ENCODE results near the gene ZNF280B. TPM values are rescaled to one million over a fixed set of nuclear protein-coding genes. Genes with fewer than 3 reads are reported as not detected.
"Not testable (repeated sequence)": the region's sequence is repeated elsewhere in the genome, so short reads cannot be mapped to it uniquely, and the experiment has no call there.

Gene ZNF280B
- total RNA-seq, 1 experiment from 2014 or later, result 3.9 TPM

DNA sequence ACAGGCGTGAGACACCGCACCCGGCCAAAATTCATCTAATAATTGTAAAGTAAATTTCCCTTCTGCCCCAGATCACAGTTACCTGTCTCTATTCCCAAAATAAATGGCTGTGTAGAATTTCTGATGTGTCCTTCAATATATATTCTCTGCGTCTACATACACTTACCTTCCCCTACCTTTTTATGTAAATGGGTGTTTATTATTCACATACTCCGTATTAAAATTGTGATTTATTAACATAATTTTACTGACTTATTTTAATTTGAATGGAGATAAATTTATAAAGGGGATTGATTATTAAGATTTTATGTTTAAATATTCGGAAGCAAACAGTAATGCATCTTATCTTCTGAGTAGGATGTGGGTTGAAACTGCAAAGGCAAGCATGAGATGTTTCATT lies 28.0 kb upstream of the ZNF280B start:
- no peak for DNase-seq (ENCODE audit: extremely low read depth, low read depth)

DNA sequence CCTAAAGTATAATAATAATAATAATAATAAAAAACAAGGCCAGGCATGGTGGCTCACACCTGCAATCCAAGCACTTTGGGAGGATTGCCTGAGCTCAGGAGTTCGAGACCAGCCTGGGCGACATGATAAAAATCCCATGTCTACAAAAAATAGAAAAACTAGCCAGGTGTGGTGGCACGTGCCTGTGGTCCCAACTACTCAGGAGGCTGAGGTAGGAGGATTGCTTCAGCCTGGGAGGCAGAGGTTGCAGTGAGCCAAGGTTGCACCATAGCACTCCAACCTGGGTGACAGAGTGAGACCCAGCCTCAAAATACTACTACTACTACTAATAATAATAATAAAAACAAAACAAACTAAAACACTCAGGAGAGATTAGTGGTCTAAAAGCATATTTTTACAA lies 27.1 kb upstream of the ZNF280B start:
- no peak for DNase-seq (ENCODE audit: extremely low read depth, low read depth)

DNA sequence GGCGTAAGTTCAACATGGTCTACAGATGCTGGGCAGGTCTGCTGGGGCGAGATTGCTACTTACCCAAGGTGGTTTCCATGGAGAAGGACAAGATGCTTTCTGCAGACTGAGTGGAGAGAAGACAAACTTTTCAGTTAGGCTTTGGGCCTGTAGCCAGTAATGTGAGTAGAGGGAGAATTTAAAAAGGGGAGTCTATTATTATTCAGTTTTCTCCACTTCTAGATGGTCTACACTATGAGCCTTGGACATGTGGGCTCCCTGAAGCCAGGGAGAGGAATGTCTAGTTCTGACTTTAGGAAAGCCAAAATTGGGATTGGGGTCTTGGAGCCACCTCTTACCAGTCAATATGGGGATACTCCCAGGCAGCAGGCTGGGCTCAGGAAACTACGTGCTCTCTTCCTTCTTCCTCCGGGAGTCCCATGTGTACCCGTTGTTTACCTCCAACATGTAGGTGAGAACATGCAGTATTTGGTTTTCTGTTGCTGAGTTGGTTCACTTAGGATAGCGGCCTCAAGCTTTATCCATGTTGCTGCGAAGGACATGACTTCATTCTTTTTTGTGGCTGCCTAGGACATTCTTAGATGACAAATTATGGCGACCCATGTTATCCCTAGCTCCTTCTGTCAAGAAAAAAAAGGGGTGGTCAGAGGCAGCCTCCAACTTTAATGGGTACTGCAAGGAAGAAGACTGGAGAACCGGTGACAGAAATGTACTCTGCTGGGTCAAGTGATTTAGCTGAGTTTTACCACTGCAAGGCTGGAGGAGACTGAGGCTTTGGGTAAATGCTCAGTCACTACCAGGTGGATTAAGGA lies 26.3 kb upstream of the ZNF280B start:
- DNase-seq (ENCODE audit: extremely low read depth, low read depth), result no peak

DNA sequence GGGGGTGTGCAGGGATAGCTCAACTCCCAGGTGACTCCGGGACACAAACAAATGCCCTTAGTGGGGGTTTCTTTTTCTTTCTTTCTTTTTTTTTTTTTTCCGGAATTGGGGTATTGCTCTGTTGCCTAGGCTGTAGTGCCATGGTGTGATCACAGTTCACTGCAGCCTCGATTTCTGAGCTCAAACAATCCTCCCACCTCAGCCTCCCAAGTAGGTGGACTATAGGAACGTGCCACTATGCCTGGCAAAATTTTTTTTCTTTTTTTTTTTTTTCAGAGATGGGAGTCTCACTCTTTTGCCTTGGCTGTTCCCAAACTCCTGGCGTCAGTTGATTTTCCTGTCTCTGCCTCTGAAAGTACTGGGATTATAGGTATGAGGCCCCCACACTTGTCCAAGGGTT lies 25.3 kb upstream of the ZNF280B start:
- no peak for DNase-seq (ENCODE audit: extremely low read depth, low read depth)

DNA sequence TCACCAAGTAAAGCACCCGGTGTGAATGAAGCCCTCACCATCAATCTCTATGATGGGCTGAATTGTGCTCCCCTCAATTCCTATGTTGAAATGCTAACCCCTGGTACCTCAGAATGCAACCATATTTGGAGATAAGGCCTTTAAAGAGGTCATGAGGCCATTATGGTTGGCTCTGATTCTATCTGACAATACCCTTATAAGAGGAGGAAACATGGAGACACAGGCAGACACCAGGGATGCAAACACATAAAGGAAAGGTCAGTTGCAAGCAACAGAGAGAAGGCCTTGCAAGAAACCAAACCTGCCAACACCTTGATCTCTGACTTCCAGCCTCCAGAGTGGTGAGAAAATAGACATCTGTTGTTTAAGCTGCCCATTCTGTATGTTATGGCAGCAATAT lies 24.9 kb upstream of the ZNF280B start:
- no peak for DNase-seq (ENCODE audit: extremely low read depth, low read depth)

DNA sequence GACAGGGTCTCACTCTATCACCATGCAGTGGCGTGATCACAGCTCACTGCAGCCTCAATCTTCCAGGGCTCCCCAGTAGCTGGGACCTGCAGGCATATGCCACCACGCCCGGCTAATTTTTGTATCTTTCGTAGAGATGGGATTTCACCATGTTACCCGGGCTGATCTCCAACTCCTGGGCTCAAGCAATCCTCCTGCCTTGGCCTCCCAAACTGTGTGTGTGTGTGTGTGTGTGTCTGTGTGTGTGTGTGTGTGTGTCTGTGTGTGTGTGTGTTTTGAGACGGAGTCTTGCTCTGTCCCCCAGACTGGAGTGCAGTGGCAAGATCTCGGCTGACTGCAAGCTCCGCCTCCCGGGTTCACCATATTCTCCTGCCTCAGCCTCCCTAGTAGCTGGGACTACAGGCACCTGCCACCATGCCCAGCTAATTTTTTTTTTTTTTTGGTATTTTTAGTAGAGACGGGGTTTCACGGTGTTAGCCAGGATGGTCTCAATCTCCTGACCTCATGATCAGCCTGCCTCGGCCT lies 24.1 kb upstream of the ZNF280B start:
- DNase-seq (ENCODE audit: extremely low read depth, low read depth), result not testable (repeated sequence)

DNA sequence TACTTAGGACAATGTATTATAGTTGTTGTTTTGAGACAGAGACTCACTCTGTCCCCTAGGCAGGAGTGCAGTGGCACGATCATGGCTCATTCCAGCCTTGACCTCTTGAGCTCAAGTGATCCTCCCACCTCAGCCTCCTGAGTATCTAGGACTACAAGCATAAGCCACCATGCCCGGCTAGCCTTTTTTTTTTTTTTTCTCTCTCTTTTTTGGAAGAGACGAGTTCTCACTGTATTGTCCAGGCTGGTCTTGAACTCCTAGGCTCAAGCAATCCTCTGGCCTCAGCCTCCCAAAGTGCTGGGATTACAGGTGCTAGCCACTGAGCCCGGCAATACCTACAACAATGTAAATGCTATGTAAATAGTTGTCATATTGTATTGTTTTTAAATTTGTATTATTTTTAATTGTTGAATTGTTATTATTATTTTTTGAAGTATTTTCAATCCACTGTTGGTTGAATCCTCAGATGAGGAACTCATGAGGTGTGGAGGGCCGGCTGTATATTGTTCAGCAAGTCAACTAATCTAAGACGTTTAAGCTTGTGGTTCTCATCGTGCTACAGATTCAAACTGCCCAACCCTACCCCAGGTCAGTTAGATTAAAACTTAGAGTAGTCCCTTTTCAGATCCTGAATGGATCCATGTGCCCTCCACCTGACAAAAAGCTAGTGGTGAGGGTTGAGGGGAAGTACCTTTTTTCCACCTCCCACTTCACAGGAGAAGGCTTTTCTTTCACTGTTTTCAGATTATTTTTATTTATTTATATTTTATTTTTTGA lies 23.4 kb upstream of the ZNF280B start:
- DNase-seq (ENCODE audit: extremely low read depth, low read depth), result no peak

DNA sequence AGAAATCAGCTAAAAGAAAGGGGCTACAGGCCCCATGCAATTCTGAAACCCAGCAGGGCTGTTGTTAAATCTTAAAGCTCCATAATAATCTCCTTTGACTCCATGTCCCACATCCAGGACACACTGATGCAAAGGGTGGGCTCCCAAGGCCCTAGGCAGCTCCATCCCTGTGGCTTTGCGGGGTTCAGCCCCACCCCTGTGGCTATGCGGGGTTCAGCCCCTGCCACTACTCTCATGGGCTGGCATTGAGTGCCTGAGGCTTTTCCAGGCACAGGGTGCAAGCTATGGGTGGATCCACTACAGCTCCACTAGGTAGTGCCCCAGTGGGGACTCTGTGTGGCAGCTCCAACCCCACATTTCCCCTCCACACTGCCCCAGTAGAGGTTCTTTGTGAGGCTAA lies 20.2 kb upstream of the ZNF280B start:
- no peak for DNase-seq (ENCODE audit: extremely low read depth, low read depth)

DNA sequence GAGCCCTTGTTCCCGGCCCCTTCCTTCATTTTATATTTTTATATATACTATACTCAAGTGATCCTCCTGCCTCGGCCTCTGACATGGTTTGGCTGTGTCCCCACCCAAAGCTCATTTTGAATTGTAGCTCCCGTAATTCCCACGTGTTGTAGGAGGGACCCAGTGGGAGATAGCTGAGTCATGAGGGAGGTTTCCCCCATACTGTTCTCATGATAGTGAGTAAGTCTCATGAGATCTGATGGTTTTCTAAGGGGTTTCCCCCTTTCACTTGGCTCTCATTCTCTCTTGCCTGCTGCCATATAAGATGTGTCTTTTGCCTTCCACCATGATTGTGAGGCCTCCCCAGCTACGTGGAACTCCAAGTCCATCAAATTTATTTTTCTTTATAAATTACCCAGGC lies 18.8 kb upstream of the ZNF280B start:
- no peak for DNase-seq (ENCODE audit: extremely low read depth, low read depth)

DNA sequence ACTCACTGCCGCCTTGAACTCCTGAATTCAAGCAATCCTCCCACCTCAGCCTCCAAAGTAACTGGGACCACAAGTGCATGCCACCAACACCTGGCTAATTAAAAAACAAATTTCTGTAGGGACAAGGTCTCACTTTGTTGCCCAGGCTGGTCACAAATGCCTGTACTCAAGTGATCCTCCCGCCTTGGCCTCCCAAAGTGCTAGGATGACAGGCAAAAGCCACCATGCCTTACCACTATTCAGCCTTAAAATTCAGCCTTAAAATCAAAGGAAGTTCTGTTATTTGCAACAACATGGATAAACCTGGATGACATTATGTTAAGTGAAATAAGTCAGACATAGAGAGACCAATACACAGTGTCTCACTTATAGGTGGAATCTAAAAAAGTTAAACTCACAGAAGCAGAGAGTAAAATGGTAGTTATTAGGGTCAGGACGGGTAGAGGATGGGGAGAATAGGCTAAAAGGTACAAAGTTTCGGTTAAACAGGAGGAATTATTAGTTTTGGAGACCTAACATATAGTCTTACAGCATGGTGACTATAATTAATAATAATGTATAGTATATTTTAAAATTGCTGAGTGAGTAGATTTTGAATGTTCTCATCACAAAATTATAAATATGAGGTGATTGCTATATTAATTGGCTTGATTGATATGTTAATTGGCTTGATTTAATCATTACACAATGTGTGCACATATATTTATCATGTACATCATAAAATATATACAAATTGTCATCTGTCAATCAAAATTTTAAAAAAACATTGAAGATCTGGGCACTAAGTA lies 17.8 kb upstream of the ZNF280B start:
- no peak for DNase-seq (ENCODE audit: extremely low read depth, low read depth)

DNA sequence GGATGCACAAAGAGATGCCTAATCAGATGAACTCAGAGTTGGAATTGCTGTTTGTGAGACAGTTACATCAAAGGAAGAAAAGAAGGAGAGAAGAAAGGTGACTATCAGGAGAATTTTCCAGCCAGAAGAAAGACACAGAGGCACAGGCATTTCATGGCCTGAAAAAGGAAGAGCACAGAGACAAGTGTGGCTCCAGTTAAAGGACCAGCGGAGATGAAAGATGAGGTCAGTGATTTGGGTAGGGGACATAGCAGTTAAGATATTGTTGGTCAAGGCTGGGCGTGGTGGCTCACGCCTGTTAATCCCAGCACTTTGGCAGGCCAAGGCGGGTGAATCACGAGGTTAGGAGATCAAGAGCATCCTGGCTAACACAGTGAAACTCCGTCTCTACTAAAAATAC lies 15.0 kb upstream of the ZNF280B start:
- DNase-seq (ENCODE audit: extremely low read depth, low read depth), result no peak

DNA sequence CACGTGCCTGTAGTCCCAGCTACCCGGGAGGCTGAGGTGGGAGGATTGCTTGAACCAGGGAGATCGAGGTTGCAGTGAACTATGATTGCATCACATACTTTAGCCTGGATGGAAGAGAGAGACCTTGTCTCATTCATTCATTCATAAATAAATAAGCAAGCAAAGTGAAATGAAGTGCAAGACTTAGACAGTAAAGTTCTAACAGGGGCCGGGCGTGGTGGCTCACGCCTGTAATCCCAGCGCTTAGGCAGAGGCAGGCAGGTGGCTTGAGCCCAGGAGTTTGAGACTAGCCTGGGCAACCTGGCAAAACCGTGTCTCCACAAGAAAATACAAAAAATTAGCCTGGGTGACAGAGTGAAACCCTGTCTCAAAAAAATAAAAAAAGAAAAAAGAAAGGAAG lies 13.1 kb upstream of the ZNF280B start:
- no peak for DNase-seq (ENCODE audit: extremely low read depth, low read depth)

DNA sequence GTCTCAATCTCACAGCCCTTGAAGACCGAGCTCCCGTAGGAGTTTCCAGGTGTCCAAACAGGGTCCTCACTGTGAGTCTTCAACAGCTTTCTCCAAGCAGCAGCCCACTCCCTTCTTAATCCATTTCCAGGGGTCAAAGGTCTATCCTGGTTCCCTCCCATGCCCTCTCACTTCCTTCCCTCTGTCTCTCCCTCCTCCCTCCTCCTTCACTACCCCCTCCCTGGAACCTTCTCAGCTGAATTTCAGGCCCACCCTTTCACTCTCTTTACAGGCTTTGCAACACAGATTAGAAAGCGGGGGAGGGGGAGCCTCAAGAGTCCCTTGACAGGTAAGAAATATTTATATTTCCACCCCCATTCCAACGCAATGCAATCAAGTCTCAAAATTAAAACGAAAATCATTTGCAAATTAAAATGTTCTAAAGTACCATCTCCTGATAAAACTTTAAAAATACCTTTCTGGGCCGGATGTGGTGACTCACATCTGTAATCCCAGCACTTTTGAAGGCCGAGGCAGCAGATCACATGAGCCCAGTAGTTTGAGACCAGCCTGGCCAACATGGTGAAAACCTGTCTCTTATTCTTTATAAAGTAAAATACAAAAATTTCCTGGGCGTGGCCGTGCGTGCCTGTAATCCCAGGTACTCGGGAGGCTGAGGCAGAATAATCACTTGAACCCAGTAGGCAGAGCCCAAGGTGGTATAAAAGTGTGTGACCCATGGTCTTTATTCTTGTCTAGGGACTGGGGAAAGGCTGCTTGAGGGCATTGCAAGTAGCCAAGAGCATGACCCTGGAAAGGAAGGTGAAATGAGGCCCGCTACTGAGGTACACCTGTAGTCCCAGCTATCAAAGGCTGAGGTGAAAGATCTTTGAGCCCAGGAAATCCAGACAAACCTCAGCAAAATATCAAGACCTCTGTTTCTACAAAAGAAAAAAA lies 12.4 kb upstream of the ZNF280B start:
- DNase-seq (ENCODE audit: extremely low read depth, low read depth), result no peak

DNA sequence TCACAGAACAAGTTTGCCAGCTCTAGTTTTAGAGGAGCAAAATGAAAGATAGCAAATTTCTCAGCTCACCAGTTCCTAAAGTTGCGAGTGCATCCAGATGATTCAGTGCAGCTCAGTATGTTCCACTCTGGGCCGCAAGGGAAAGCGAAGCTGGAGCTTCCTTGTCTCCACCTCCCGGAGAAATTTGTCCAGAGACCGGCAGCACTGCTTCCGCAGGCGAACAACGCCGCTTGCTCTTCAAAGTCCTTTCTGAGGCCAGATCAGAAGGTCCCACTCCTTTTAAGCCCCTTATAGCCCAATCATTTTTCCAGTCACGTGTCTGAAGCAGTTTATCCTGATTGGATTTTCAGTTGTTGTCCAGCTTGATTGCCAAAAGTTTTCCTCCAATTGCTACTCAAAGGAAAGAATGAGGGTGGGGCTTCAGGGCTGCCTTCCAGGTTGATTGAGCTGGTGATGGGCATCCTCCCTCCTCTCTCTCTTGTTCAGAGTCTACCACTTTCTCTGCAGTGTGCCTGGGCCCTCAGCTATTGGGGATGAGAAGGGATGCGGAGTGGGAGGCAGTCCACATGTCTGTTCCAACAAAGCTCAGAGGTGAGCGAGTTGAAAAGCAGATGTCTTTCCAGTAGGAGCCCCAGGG lies 11.6 kb upstream of the ZNF280B start, which contains the start of gene ZNF280A:
ZNF280A (minus strand) TSS at position 251 of the 637 bp plus-strand sequence. CDS start 4,640 bp downstream, outside the sequence.
- DNase-seq (ENCODE audit: extremely low read depth, low read depth), result peak; percentile 43

DNA sequence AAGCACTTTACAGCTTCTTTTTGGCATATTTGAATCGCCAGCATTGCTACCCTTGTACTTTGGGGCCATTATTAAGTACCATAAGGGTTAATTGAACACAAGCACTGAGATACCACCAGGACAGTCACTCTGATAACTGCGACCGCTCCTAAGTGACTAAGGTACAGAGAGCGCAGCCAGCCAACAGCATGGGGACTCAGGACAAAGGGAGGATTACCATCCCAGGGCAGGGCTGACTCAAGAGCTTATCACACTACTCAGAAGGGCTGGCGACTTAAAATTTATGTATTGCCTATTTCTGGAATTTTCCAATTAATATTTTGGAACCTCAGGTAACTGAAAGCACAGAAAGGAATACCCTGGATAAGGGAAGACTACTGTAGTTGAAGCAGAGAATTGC lies 11.0 kb upstream of the ZNF280B start:
- DNase-seq (ENCODE audit: extremely low read depth, low read depth), result no peak

DNA sequence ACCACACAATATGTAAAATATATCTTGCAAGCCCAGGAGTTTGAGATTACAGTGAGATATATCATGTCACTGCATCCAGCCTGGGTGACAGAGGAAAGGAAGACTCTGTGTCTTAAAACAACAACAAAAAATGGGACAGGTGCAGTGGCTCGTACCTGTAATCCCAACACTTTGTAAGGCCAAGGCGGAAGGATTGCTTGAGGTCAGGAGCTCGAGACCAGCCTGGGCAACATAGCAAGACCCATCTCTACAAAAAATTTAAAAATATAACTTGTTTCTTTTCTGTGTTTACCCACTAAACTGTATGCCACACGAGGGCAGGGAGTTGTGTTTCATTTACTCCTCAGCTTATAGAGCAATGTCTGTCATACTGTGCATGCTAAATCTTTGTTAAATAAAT lies 8.4 kb upstream of the ZNF280B start:
- no peak for DNase-seq (ENCODE audit: extremely low read depth, low read depth)

DNA sequence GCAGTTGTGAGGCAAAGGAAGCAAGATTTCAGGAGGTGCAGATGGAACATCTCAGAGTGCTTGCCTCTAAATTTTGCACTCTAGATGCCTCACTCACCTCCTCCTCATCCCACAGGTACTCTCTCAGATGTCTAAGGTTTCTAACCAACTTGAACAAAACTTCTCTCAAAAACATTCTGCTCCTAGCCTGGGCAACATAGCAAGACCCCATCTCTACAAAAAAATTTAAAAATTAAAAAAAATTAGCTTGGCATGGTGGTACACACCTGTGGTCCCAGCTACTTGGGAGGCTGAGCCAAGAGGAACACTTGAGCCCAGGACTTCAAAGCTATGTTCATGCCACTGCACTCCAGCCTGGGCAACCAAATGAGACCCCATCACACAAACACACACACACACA lies 7.3 kb upstream of the ZNF280B start:
- DNase-seq (ENCODE audit: extremely low read depth, low read depth), result no peak

DNA sequence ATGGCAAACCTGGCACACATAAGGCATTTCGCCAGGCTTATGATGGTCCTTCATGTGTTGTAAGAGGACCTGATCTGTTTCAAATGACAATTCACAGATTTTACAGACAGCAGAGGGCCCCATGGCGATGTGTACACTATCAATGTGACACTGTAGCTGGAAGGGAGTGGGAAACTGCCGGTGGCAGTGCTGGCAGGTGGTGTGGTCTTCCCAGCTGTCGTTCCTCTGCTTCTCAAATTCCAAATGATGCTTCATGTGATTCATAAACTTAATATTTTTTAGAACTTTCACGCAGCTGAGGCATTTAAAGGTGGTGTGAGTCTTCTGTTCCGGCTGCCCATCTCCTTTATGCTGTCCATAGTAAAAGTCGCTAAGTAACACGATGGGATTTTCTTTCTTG lies 5.9 kb upstream of the ZNF280B start:
- not testable (repeated sequence) for DNase-seq (ENCODE audit: extremely low read depth, low read depth)

DNA sequence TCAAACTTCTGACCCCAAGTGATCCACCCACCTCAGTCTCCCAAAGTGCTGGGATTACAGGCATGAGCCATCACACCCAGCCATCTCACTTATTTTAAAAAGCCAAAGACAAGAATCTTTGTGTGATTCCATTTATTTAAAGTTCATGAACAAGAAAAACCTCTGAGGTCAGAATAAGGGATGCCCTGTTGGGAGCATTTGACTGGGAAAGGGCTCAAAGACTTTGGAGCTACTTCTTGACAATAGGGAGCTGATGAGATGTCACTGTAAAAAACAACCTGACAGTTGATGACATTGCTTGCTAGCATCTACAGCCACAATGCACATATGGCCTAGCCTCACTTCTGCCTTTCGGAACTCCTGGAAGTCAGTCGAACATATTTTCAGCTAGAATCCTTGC lies 5.1 kb upstream of the ZNF280B start:
- no peak for DNase-seq (ENCODE audit: extremely low read depth, low read depth)
